ENCODE results near the gene PLA2G2C.

DNA sequence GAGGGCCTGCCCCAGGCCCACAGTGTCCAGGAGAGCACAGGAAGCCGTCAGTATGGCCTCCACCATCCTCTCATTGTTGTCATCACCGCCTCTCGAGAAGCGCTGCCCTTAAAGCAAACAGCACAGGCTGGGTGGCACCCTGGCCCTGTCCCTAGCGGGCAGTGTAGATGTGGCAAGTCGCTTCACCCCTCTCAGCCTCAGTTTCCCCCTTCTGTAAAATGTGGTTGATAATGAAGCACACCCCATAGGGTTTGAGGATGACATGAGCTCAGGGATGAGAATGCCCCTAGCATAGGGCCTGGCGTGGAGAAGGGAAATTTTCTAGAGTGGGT, 33.8 kb downstream of the PLA2G2C start:
- TF ChIP-seq, protein P1, sequence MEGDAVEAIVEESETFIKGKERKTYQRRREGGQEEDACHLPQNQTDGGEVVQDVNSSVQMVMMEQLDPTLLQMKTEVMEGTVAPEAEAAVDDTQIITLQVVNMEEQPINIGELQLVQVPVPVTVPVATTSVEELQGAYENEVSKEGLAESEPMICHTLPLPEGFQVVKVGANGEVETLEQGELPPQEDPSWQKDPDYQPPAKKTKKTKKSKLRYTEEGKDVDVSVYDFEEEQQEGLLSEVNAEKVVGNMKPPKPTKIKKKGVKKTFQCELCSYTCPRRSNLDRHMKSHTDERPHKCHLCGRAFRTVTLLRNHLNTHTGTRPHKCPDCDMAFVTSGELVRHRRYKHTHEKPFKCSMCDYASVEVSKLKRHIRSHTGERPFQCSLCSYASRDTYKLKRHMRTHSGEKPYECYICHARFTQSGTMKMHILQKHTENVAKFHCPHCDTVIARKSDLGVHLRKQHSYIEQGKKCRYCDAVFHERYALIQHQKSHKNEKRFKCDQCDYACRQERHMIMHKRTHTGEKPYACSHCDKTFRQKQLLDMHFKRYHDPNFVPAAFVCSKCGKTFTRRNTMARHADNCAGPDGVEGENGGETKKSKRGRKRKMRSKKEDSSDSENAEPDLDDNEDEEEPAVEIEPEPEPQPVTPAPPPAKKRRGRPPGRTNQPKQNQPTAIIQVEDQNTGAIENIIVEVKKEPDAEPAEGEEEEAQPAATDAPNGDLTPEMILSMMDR (tag by site-specific recombination; IDR thresholded peaks at IDR 0.05) = no peak
- TF ChIP-seq ZFP41 (tag by site-specific recombination; IDR thresholded peaks at IDR 0.05; ENCODE audit: borderline replicate concordance) (no peak), ZNF274 (IDR thresholded peaks at IDR 0.05; ENCODE audit: low read length) (no peak), ZNF274 (tag by site-specific recombination; IDR thresholded peaks at IDR 0.05; ENCODE audit: borderline replicate concordance) (no peak), ZNF423 (tag by site-specific recombination; IDR thresholded peaks at IDR 0.05) (no peak), ZBTB21 (tag by site-specific recombination; IDR thresholded peaks at IDR 0.05) (no peak), ZNF571 (tag by site-specific recombination; IDR thresholded peaks at IDR 0.05) (no peak), MEIS1 (CRISPR knock-in tag; IDR thresholded peaks at IDR 0.05; ENCODE audit: borderline replicate concordance) (no peak), ZNF184 (tag by site-specific recombination; IDR thresholded peaks at IDR 0.05) (no peak)
- TF ChIP-seq, protein P2, sequence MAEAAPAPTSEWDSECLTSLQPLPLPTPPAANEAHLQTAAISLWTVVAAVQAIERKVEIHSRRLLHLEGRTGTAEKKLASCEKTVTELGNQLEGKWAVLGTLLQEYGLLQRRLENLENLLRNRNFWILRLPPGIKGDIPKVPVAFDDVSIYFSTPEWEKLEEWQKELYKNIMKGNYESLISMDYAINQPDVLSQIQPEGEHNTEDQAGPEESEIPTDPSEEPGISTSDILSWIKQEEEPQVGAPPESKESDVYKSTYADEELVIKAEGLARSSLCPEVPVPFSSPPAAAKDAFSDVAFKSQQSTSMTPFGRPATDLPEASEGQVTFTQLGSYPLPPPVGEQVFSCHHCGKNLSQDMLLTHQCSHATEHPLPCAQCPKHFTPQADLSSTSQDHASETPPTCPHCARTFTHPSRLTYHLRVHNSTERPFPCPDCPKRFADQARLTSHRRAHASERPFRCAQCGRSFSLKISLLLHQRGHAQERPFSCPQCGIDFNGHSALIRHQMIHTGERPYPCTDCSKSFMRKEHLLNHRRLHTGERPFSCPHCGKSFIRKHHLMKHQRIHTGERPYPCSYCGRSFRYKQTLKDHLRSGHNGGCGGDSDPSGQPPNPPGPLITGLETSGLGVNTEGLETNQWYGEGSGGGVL (tag by site-specific recombination; IDR thresholded peaks at IDR 0.05) = no peak

All from HEK293 (cell line).